ENCODE data around the gene DYNC1LI2. TPM values are rescaled to one million over a fixed set of nuclear protein-coding genes. Genes with fewer than 3 reads are reported as not detected.

Gene DYNC1LI2
- total RNA-seq, 1 donor from 2014 or later = 63.1 TPM

DNA sequence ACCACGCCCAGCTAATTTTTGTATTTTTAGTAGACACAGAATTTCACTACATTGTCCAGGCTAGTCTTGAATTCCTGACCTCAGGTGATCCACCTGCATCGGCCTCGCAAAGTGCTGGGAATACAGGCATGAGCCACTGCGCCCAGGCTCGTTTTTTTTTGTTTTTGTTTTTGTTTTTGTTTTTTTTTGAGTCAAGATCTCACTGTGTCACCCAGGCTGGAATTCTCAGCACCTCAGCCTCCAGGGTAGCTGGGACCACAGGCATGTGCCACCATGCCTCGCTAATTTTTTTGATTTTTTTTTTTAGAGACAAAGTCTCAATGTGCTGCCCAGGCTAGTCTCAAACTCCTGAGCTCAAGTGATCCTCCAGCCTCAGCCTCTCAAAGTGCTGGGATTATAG, 37.3 kb downstream of the DYNC1LI2 start:
- no peak for DNase-seq (ENCODE audit: low read depth)
- no peak overlapping the region for H3K4me3 ChIP-seq (ENCODE audit: low read depth, low read length)
- TF ChIP-seq, protein P1, sequence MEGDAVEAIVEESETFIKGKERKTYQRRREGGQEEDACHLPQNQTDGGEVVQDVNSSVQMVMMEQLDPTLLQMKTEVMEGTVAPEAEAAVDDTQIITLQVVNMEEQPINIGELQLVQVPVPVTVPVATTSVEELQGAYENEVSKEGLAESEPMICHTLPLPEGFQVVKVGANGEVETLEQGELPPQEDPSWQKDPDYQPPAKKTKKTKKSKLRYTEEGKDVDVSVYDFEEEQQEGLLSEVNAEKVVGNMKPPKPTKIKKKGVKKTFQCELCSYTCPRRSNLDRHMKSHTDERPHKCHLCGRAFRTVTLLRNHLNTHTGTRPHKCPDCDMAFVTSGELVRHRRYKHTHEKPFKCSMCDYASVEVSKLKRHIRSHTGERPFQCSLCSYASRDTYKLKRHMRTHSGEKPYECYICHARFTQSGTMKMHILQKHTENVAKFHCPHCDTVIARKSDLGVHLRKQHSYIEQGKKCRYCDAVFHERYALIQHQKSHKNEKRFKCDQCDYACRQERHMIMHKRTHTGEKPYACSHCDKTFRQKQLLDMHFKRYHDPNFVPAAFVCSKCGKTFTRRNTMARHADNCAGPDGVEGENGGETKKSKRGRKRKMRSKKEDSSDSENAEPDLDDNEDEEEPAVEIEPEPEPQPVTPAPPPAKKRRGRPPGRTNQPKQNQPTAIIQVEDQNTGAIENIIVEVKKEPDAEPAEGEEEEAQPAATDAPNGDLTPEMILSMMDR (conservative IDR thresholded peaks at IDR 0.05; ENCODE audit: low read depth, low read length) = no peak

DNA sequence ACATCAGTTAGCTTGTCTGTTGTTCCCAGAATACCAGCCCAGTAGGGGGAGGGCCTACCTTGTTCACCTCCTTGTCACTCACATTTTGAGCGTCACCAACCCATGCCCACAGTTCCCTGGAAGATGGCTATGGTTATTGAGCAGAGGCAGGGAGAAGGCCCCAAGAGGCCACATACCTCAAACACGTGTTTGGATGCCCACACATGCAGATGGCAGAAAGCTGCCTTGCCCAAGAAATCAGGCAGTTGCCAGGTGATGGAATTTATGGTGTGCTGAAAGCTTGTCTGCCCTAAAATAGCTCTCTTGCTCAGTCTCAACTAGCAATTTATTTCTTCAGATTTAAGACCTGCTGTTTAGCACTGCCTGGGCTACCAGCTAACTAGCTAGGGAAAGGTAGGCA, 38.3 kb downstream of the DYNC1LI2 start:
- no peak for DNase-seq (ENCODE audit: low read depth)
- TF ChIP-seq, protein P1 (conservative IDR thresholded peaks at IDR 0.05; ENCODE audit: low read depth, low read length) = no peak
- no peak overlapping the region for H3K4me3 ChIP-seq (ENCODE audit: low read depth, low read length)

DNA sequence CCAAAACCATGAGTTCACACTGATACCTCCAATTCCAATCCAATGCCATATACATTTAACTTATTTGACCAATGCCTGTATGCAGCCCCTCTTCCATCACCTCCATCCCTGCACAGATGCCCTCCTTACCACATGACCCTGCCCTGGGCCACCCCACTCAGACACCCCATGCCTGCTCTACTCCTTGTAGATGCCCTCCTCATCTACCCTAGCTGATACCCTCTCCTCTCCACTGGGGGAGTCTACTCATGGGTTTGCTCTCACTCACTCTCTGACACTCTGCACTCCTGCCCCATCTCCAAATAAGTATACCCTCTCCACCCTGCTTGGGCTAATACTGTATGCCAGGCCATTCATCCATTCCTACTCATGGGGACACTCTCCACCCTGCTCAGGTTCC, 38.9 kb downstream of the DYNC1LI2 start:
- TF ChIP-seq, protein P1 (conservative IDR thresholded peaks at IDR 0.05; ENCODE audit: low read depth, low read length) = no peak
- H3K4me3 ChIP-seq (ENCODE audit: low read depth, low read length) = no peak overlapping the region
- no peak for DNase-seq (ENCODE audit: low read depth)

DNA sequence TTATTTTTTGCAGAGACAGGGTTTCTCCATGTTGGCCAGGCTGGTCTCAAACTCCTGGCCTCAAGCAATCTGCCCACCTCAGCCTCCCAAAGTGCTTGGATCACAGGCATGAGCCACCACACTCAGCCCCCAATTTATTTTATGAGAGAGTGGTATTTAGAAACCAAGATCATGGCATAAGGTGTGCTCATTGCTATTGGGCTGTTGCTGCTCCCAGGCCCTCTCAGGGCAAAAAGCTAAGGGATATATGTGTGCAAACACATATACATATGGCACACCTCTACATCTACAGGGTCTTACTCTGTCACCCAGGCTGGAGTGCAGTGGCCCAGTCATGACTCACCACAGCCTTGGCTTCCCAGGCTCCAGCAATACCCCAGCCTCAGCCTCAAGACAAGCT, 39.8 kb downstream of the DYNC1LI2 start:
- TF ChIP-seq, protein P1 (conservative IDR thresholded peaks at IDR 0.05; ENCODE audit: low read depth, low read length) = no peak
- no peak overlapping the region for H3K4me3 ChIP-seq (ENCODE audit: low read depth, low read length)
- no peak for DNase-seq (ENCODE audit: low read depth)

DNA sequence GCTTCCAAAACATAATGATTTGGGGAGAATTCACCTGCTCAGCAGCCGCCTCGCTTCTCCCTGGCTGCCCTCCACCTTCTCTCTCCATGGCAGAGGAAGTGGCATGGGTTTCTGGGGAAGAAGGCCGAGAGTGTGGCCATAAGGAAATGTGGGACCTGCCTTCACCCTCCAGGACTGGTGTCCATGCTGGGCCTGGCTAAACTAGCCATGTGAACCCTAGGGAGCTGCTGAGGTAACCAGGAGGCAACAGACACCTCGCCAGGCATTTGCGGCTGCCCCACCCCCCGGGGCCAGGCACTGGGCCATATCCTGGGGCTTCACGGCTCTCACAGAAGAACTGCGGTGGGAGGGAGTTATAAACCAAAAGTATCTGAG, 44.9 kb downstream of the DYNC1LI2 start:
- peak overlapping the region; percentile 26 for H3K4me3 ChIP-seq (ENCODE audit: low read depth, low read length)
- DNase-seq (ENCODE audit: low read depth) = no peak
- TF ChIP-seq, protein P1 (conservative IDR thresholded peaks at IDR 0.05; ENCODE audit: low read depth, low read length) = no peak

DNA sequence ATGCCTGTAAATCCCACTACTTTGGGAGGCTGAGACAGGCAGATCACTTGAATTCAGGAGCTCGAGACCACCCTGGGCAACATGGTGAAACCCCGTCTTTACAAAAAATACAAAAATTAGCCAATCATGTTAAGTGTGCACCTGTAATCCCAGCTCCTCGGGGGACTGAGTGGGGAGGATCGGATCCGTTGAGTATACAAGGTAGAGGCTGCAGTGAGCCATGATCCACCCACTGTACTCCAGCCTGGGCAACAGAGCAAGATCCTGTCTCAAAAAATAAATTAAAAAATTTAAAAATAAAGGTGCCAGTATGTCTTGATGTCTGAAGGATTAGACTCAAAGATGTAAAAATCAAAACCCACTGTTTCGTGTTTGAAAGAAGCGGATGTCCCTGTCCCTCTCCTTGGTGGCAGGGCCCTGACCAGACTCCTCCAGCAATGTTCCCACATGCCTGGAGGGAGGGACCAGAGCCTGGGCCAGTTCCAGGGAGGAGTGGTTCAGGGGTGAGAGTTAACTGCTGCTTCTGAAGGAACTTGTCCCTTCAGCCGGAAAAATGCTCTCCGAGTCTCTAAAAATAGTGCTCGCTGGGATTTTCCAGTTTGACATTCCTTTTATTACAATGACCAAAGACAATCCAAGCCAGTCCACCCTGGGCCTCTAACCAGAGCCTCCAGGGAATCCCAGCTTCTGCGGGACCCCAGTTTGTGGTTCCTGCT, 45.5 kb downstream of the DYNC1LI2 start:
- TF ChIP-seq, protein P1 (conservative IDR thresholded peaks at IDR 0.05; ENCODE audit: low read depth, low read length) = no peak
- no peak for DNase-seq (ENCODE audit: low read depth)
- peak overlapping the region; percentile 26 for H3K4me3 ChIP-seq (ENCODE audit: low read depth, low read length)

All from epithelial cell of proximal tubule (primary cell).